Measurements from ENCODE around the gene NRDC. TPM values are rescaled to one million over a fixed set of nuclear protein-coding genes. Genes with fewer than 3 reads are reported as not detected.

The NRDC gene
- total and polyA plus RNA-seq, 10 of the 15 experiments (the other 5 are each of a cell fraction or from before 2014, with no cell fraction given), result 50.1 to 134 (median 90.4) TPM

DNA sequence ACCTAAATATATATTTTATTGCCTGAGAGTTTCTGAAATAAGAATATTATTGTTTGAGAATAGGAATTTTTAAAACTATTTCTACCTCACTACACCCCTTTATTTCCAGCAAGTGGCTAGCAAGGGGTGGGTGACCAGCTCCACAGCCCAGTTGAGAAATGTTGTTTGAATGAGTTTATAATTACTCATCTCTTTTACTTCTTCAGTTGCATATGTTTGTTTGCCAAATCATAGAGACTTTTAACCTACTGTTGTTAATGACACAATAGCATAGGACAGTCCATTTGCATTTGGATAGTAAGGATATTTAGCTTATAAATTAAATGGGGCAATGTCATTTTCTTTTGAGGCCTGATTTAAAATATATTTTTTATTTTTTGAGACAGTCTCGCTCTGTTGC lies 127.8 kb downstream of the NRDC start (continued):
- TF ChIP-seq JUNB (IDR thresholded peaks at IDR 0.05), result no peak

DNA sequence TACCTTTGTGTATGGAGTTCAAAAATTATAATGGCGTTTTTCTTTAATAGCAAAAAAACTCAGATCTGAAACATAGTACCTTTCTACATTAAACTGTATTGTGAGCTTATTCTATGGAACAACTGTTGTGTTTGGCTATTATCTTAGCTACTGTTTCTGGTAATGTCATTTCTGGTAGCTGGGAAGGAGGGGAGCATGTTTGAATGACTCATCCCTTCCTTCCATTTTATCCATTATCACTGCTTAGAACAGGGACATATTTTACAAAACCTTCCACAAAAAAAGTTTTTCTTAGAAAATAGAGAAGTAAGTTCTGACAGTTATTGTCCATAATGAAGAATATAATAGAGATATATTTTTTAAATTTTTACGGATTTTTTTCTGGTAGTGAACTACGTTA lies 128.3 kb downstream of the NRDC start:
- ChIA-PET RAD21 (ENCODE audit: unreplicated experiment) (interaction anchor here (0.8 kb wide), 1 partner anchor 128 kb away, joined by 3 read pairs; no protein-coding TSS in a partner anchor), SMC1A (ENCODE audit: uncharacterized antibody, unreplicated experiment) (interaction anchor here (0.7 to 2.8 kb wide), 9 partner anchors 10 to 120 kb away, joined by 3 to 11 read pairs (median 4); no protein-coding TSS in a partner anchor), POLR2A (interaction anchor here (0.7 kb wide), 1 partner anchor 17 kb away, joined by 3 read pairs; no protein-coding TSS in a partner anchor), CTCF (interaction anchor here (1.4 to 1.8 kb wide), 3 partner anchors 11 to 124 kb away, joined by 4 to 5 read pairs (median 5); no protein-coding TSS in a partner anchor)
- H3K27ac ChIP-seq (ENCODE audit: control insufficient read depth, insufficient read depth), result no peak overlapping the region
- peaks cover 2% of the 10 kb centered on the region; the same call in 1 of the 2 replicates for H3K79me2 ChIP-seq (ENCODE audit: control insufficient read depth, insufficient read depth, low read length)
- peaks cover 6% of the 10 kb centered on the region; the same call in 2 of the 3 replicates for H3K9me3 ChIP-seq (replicated peaks; ENCODE audit: control insufficient read depth, insufficient read depth, low read length)
- no peaks in the 10 kb centered on the region for H4K20me1 ChIP-seq (ENCODE audit: control insufficient read depth, insufficient read depth)
- ATAC-seq (no peak), DNase-seq (ENCODE audit: low read depth, low spot score) (no peak), FAIRE-seq (no peak)
- no peaks in the 10 kb centered on the region for H3K27me3 ChIP-seq (replicated peaks in 1 of 2; ENCODE audit: control insufficient read depth in 2 of 2, insufficient read depth in 2 of 2, low read length in 1 of 2)
- peaks cover 4 to 18% of the 10 kb centered on the region in 2 experiments for H3K36me3 ChIP-seq (ENCODE audit: control insufficient read depth in 2 of 2, insufficient read depth in 2 of 2, low read length in 1 of 2)
- intact Hi-C loops (cut with micrococcal nuclease; ENCODE audit: unreplicated experiment) (no loop called here), in situ Hi-C loops (cut with MboI) (no loop called here)
- no peak overlapping the region for H3K9ac ChIP-seq (ENCODE audit: control insufficient read depth, insufficient read depth, low read length)
- no peaks in the 10 kb centered on the region; the same call in 1 of the 2 replicates for H3K4me1 ChIP-seq (ENCODE audit: control insufficient read depth, insufficient read depth, low read length)
- no peak overlapping the region for H3K4me2 ChIP-seq (ENCODE audit: control insufficient read depth, insufficient read depth)
- no peak overlapping the region for H2AFZ ChIP-seq (ENCODE audit: control insufficient read depth, low read depth, low read length)
- no TSS peak for BruUV-seq (replicated peaks)
- WGBS (ENCODE audit: insufficient coverage, insufficient replicate concordance, low lambda C conversion rate, missing lambda C conversion rate), result 74% methylated on average over 3 of the region's 3 CpGs
- H3K4me3 ChIP-seq, result no peak overlapping the region
- TF ChIP-seq, protein P1, sequence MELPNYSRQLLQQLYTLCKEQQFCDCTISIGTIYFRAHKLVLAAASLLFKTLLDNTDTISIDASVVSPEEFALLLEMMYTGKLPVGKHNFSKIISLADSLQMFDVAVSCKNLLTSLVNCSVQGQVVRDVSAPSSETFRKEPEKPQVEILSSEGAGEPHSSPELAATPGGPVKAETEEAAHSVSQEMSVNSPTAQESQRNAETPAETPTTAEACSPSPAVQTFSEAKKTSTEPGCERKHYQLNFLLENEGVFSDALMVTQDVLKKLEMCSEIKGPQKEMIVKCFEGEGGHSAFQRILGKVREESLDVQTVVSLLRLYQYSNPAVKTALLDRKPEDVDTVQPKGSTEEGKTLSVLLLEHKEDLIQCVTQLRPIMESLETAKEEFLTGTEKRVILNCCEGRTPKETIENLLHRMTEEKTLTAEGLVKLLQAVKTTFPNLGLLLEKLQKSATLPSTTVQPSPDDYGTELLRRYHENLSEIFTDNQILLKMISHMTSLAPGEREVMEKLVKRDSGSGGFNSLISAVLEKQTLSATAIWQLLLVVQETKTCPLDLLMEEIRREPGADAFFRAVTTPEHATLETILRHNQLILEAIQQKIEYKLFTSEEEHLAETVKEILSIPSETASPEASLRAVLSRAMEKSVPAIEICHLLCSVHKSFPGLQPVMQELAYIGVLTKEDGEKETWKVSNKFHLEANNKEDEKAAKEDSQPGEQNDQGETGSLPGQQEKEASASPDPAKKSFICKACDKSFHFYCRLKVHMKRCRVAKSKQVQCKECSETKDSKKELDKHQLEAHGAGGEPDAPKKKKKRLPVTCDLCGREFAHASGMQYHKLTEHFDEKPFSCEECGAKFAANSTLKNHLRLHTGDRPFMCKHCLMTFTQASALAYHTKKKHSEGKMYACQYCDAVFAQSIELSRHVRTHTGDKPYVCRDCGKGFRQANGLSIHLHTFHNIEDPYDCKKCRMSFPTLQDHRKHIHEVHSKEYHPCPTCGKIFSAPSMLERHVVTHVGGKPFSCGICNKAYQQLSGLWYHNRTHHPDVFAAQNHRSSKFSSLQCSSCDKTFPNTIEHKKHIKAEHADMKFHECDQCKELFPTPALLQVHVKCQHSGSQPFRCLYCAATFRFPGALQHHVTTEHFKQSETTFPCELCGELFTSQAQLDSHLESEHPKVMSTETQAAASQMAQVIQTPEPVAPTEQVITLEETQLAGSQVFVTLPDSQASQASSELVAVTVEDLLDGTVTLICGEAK (IDR thresholded peaks at IDR 0.05; ENCODE audit: borderline replicate concordance), result no peak
- TF ChIP-seq, protein P2, sequence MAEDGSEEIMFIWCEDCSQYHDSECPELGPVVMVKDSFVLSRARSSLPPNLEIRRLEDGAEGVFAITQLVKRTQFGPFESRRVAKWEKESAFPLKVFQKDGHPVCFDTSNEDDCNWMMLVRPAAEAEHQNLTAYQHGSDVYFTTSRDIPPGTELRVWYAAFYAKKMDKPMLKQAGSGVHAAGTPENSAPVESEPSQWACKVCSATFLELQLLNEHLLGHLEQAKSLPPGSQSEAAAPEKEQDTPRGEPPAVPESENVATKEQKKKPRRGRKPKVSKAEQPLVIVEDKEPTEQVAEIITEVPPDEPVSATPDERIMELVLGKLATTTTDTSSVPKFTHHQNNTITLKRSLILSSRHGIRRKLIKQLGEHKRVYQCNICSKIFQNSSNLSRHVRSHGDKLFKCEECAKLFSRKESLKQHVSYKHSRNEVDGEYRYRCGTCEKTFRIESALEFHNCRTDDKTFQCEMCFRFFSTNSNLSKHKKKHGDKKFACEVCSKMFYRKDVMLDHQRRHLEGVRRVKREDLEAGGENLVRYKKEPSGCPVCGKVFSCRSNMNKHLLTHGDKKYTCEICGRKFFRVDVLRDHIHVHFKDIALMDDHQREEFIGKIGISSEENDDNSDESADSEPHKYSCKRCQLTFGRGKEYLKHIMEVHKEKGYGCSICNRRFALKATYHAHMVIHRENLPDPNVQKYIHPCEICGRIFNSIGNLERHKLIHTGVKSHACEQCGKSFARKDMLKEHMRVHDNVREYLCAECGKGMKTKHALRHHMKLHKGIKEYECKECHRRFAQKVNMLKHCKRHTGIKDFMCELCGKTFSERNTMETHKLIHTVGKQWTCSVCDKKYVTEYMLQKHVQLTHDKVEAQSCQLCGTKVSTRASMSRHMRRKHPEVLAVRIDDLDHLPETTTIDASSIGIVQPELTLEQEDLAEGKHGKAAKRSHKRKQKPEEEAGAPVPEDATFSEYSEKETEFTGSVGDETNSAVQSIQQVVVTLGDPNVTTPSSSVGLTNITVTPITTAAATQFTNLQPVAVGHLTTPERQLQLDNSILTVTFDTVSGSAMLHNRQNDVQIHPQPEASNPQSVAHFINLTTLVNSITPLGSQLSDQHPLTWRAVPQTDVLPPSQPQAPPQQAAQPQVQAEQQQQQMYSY (CRISPR knock-in tag; IDR thresholded peaks at IDR 0.05), result no peak
- TF ChIP-seq JUND (IDR thresholded peaks at IDR 0.05; ENCODE audit: low read depth, low read length) (no peak), DPF2 (IDR thresholded peaks at IDR 0.05) (no peak), SMAD5 (IDR thresholded peaks at IDR 0.05; ENCODE audit: low read depth) (no peak), ZNF384 (IDR thresholded peaks at IDR 0.05; ENCODE audit: borderline replicate concordance, low read depth, low read length) (no peak), POU2F2 (IDR thresholded peaks at IDR 0.05; ENCODE audit: borderline replicate concordance, low read depth, low read length) (no peak), YY1 (IDR thresholded peaks at IDR 0.05; ENCODE audit: low read depth, low read length) (no peak), JUNB (IDR thresholded peaks at IDR 0.05) (no peak), CBX5 (IDR thresholded peaks at IDR 0.05; ENCODE audit: low read depth) (no peak), ATF7 (IDR thresholded peaks at IDR 0.05; ENCODE audit: low read depth) (no peak), SIX5 (IDR thresholded peaks at IDR 0.05; ENCODE audit: low read depth, low read length, severe bottlenecking) (no peak), IKZF1 (conservative IDR thresholded peaks at IDR 0.05) (no peak)
- TF ChIP-seq, protein P3, sequence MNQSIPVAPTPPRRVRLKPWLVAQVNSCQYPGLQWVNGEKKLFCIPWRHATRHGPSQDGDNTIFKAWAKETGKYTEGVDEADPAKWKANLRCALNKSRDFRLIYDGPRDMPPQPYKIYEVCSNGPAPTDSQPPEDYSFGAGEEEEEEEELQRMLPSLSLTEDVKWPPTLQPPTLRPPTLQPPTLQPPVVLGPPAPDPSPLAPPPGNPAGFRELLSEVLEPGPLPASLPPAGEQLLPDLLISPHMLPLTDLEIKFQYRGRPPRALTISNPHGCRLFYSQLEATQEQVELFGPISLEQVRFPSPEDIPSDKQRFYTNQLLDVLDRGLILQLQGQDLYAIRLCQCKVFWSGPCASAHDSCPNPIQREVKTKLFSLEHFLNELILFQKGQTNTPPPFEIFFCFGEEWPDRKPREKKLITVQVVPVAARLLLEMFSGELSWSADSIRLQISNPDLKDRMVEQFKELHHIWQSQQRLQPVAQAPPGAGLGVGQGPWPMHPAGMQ (IDR thresholded peaks at IDR 0.05; ENCODE audit: borderline replicate concordance), result no peak

Data from GM12878 (cell line).